Fibroblast of the aortic adventitia (primary cell): ENCODE measurements around the gene SH3GL2. TPM values are rescaled to one million over a fixed set of nuclear protein-coding genes. Genes with fewer than 3 reads are reported as not detected.

Experiments used
- DNase-seq: peaks from one replicate; pipeline ENCODE4 v3.0.0-alpha.2; 2010; ENCODE audit warnings: low read depth
- H3K4me3 ChIP-seq: 2 replicates; pipeline ENCODE4 v1.5.1; 2011; ENCODE audit warnings: low read depth, mild to moderate bottlenecking, control low read depth, low read length, moderate library complexity
- total RNA-seq: library from RNA; depleted of rRNA; stranded (reverse); fragments of >200 nt; gene quantifications from 2 replicates; pipeline ENCODE4 v1.2.3, GENCODE V29; 2012; ENCODE audit warnings: low replicate concordance
- TF ChIP-seq, protein P1 (sequence below): IDR thresholded peaks from 2 replicates; pipeline ENCODE4 v1.5.1; 2011; ENCODE audit warnings: mild to moderate bottlenecking, low read length, control low read depth, inconsistent platforms; ENCODE audit not compliant: insufficient read depth

SH3GL2 gene
- total RNA-seq, 1 donor, result 0.18 TPM

DNA sequence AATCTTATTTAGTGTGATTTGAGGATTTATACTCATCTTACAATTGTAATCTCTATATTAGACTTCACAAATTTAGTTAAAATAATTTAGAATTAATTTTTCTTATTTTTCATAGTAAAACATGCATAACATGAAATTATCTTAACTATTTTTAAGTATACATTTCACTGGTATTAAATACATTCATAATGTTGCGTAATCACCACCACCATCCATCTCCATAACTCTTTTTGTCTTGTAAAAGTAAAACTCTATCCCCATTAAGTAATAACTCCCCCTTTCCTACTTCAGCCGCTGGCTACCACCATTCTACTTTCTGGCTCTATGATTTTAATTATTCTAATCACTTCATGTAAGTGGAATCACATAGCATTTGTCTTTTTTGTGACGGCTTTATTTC, 193.4 kb downstream of the SH3GL2 start:
- TF ChIP-seq, protein P1, sequence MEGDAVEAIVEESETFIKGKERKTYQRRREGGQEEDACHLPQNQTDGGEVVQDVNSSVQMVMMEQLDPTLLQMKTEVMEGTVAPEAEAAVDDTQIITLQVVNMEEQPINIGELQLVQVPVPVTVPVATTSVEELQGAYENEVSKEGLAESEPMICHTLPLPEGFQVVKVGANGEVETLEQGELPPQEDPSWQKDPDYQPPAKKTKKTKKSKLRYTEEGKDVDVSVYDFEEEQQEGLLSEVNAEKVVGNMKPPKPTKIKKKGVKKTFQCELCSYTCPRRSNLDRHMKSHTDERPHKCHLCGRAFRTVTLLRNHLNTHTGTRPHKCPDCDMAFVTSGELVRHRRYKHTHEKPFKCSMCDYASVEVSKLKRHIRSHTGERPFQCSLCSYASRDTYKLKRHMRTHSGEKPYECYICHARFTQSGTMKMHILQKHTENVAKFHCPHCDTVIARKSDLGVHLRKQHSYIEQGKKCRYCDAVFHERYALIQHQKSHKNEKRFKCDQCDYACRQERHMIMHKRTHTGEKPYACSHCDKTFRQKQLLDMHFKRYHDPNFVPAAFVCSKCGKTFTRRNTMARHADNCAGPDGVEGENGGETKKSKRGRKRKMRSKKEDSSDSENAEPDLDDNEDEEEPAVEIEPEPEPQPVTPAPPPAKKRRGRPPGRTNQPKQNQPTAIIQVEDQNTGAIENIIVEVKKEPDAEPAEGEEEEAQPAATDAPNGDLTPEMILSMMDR, result no peak
- H3K4me3 ChIP-seq, result no peak overlapping the region
- DNase-seq, result no peak

DNA sequence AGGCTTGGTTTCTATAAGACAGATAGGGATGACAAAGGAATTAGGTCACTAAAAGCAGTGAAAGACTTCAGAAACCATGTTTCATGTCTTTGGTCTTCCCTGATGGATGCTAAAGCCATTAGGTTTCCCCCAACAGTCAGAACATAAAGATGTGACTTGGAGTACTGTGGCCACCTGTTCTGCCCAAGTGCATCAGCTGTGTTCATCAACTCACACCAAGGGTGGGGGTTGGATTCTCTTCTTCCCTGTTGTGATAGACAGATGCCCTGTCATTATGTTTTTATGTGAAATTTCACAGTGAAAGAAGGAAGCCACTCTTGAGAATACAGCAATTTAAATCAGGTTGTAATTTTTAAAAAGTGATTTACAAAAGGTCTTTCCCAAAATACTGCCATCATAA, 196.8 kb downstream of the SH3GL2 start:
- no peak overlapping the region for H3K4me3 ChIP-seq
- TF ChIP-seq, protein P1, result no peak
- no peak for DNase-seq

DNA sequence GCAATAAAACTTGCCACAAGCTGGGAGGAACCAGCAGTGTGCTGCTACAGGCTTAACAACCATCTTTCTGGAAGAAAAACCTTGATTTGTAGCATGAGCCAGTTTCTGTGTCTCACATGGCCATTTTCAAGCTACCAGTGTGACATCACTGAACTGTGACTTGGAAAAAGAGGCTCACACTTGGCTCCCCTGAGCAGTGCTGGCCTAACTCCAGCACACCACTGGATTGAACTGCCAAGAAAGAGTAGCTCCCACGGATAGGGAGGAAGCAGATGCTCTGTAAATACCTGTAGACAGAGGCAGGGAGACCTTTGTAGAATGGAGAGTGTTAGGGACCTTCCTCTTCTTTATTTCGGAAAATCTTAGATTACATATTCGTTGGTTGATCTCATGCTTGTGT, 197.9 kb downstream of the SH3GL2 start:
- no peak for DNase-seq
- H3K4me3 ChIP-seq, result no peak overlapping the region
- TF ChIP-seq, protein P1, result no peak

DNA sequence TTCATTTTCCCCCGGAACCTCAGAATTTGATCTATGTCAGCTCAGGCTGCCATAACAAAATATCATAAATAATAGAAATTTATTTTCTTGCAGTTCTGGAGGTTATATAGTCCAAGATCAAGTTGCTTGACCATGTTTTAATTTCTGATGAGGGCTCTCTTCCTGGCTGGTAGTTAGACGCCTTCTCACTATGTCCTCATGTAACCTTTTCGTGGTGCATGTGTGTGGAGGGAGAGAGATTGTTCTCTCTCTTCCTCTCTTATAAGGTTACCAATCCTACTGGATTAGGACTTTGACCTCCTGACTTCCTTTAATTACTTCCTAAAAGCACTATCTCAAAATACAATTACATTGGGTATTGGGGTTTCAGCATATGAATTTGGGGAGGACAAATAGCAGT, 198.6 kb downstream of the SH3GL2 start:
- no peak overlapping the region for H3K4me3 ChIP-seq
- TF ChIP-seq, protein P1, result no peak

DNA sequence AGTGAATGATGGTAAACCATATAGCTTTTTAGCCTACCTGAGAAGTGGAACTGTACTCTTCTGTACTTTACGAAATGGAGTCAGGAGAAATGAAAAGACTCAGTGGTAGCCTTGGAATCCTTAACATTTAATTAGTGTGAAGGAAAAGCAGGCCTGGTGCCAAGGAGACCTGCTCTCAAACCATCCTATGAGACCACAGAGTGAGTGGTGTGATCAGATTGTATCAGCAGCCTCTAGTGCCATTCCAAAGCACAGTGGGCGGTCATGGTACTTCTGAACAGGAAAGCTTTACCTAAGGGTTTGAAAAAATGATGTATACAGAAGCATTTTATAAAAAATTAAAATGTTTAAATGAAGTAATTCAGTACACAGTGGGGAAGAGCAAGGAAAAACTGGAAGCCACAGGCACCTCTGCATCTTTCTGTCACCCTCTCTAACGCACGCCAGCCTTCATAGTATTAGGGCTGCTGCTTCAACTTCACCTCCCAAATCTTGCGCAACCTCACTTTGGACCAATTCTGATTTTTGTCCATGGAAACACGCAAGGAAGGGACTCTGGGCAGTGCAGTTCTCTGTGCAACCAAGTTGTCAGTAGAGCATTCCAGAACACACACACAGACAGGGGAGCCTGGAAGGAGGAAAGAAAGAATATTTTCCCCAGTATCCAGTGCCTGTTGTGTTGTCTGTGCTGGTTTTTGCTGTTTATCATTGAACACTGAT, 203.7 kb downstream of the SH3GL2 start:
- no peak for DNase-seq
- no peak overlapping the region for H3K4me3 ChIP-seq
- TF ChIP-seq, protein P1, result no peak

More for the DNA sequence above, 198.6 kb downstream of the SH3GL2 start:
- no peak for DNase-seq

DNA sequence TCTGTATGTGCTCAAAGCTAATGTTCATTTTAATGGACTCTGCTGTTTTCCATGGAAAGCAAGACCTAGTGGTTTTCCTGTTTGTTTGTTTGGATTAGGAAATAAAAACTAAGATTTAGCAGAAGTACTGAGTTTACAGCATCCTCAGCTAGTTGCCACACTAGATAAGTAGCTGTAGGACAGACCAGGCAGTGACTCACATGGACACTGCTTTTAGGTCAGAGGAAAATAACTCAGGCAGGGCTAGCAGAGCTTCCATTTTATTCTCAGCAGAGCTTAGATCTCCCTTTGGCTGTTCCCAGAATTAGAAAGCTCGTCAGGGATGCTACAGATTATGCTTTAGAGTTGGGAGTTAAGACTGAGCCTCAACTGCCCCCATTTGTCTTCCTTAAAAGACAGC, 204.4 kb downstream of the SH3GL2 start:
- DNase-seq, result no peak
- no peak overlapping the region for H3K4me3 ChIP-seq
- TF ChIP-seq, protein P1, result no peak

DNA sequence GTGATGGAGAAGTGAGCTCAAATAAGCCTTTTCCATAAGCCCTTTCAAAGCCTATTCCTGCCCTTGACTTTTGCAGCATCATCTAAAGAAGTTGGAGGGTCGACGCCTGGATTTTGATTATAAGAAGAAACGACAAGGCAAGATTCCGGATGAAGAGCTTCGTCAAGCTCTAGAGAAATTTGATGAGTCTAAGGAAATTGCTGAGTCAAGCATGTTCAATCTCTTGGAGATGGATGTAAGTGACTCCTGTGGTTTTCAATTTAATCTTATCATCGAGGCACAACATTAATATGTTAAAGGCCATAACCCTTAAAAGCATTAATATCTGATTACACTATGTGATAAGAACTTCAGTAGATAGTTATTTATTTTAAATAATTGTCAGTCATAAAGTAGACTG, 210.4 kb downstream of the SH3GL2 start:
- H3K4me3 ChIP-seq, result no peak overlapping the region
- DNase-seq, result no peak
- TF ChIP-seq, protein P1, result no peak
